NK-92 (cell line): ENCODE data around the gene HVCN1.
"Not testable (repeated sequence)": the region's sequence is repeated elsewhere in the genome, so short reads cannot be mapped to it uniquely, and the experiment has no call there.

ENCODE experiments used
- DNase-seq: peaks from one replicate; lab custom pipeline; 2025; ENCODE audit not compliant: unreplicated experiment; lab: John Stamatoyannopoulos, UW

Gene HVCN1

GRCh38 chr12:110688446-110689280, at the start of gene HVCN1:
Gene HVCN1, minus strand, starts transcription at chr12:110689115. Its CDS starts 5,870 bp downstream, at chr12:110683245.
- no peak for DNase-seq

DNA sequence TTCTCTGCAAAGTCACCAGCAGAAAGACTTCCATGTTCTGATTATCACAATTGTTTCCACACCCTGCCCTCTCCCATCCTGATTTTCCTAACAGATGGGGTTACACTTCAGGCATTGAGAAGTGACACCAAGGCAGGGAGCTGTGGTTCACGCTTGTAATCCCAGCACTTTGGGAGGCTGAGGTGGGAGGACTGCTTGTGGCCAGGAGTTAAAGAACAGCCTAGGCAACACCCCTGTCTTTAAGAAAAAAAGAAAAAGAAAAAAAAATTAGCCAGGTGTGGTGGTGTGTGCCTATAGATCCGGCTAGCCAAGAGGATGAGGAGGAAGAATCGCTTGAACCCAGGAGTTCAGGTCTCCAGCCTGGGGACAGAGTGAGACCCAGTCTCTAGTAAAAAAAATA, 48.6 kb upstream of the HVCN1 start:
- no peak for DNase-seq

GRCh38 chr12:110737016-110737415, 48.1 kb upstream of the HVCN1 start:
- not testable (repeated sequence) for DNase-seq

GRCh38 chr12:110733900-110734299, 45.0 kb upstream of the HVCN1 start:
- DNase-seq: no peak

GRCh38 chr12:110733089-110733715, 44.3 kb upstream of the HVCN1 start:
- DNase-seq: no peak

GRCh38 chr12:110732572-110732971, 43.7 kb upstream of the HVCN1 start:
- DNase-seq: no peak

- DNase-seq: no peak
Observed at GRCh38 chr12:110731479-110731878, 42.6 kb upstream of the HVCN1 start.

GRCh38 chr12:110728628-110729027, 39.7 kb upstream of the HVCN1 start:
- DNase-seq: no peak

GRCh38 chr12:110726708-110727369, 37.9 kb upstream of the HVCN1 start:
- no peak for DNase-seq

DNA sequence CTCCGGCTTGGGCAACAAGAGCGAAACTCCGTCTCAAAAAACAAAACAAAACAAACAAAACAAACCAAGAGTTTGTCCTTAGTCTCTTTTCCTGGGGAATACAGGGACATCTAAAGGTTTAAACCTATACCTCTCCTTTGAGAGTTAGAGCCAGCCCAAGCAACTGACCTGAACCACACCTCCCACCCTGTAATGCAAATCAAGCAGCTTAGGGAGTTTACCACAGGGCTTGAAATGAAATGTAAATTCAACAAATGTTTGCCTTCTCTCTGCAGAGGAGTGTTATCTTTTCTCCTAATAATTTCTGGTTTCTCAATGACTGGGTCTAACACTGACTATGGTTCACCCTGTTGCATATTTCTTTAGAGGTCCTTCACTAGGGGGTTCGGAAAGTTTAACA, 37.1 kb upstream of the HVCN1 start:
- DNase-seq: no peak

- no peak for DNase-seq
Observed at GRCh38 chr12:110725267-110725666, 36.4 kb upstream of the HVCN1 start.

- not testable (repeated sequence) for DNase-seq
Observed at GRCh38 chr12:110722892-110723291, 34.0 kb upstream of the HVCN1 start.

- DNase-seq: no peak
Observed at GRCh38 chr12:110721570-110721969, 32.7 kb upstream of the HVCN1 start.

DNA sequence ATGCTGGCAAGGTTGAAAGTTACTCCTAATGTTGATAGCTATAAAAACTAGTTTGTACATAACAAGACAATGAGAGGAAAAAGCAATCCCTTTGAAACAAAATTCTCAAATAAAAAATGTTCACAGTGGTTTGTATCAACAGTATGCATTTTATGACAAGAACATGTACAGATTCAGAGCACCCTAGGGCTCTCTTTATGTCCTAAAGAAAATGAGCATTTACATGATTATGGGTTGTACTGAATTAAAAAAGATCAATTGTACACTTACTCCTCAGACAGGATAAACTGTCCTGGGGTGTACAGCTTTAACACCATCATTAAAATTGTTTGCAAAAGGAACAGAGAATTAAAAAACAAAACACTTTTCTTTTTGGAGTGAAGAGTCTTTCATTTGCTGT, 31.6 kb upstream of the HVCN1 start:
- no peak for DNase-seq

GRCh38 chr12:110718222-110718908, 29.4 kb upstream of the HVCN1 start:
- no peak for DNase-seq

- DNase-seq: no peak
Observed at GRCh38 chr12:110717037-110717436, 28.1 kb upstream of the HVCN1 start.

- no peak for DNase-seq
Observed at GRCh38 chr12:110708917-110709316, 20.0 kb upstream of the HVCN1 start.

DNA sequence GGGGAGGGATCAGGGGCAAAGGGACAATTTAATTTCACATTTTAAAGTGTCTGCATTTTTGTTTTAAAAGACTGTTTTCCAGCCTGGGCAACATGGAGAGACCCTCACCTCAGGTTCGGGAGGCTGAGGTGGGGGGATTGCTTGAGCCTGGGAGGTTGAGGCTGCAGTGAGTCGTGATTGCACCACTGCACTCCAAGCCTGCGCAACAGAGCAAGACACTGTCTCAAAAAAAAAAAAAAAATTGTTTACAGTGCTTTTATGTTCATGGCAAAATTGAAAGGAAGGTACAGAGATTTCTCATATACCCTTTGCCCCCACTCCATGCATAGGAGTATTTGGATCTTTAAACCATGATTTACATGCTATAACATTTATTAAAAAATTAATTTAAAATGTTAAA, 16.4 kb upstream of the HVCN1 start:
- DNase-seq: no peak

DNA sequence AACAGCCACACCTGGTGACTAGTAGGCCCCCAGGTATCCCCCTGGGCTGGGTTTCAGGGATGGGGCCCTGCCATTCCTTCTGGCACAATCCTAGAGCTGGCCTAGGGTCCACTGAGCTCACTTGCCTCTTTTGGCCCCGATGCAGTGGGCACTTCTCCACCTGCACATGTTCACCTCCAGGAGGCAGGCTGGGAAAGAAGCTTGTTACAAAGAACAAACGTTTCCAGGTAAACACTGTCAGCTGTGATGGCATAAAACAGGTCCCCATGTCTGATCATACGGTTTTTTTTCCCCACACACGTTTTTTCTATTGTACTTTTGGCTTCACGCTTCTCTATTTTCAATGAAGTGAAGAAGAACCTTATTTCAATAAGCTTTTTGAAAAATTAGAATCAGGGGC, 15.8 kb upstream of the HVCN1 start:
- DNase-seq: no peak

- DNase-seq: no peak
Observed at GRCh38 chr12:110704231-110704630, 15.3 kb upstream of the HVCN1 start.

DNA sequence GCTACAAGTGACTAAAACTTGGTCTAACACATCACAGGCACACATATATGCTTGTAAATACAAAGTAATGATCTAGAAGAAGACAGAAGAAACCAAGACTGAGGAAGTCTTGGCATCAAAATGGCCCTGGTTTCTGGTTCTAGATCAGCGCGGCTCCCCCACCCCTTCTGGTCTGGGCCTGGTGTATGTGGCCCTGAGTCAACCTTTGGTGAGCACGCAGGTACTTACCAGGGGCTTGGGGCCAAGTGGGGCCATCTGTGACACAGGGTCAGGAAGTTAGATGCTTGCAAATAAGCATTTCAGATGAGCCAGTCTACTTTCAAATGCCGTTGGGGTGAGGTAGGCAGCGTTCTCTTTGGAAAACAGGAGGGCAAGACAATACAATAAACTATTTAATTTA, 13.2 kb upstream of the HVCN1 start:
- no peak for DNase-seq
